ENCODE measurements around the gene IFIT1B.

Gene IFIT1B

DNA sequence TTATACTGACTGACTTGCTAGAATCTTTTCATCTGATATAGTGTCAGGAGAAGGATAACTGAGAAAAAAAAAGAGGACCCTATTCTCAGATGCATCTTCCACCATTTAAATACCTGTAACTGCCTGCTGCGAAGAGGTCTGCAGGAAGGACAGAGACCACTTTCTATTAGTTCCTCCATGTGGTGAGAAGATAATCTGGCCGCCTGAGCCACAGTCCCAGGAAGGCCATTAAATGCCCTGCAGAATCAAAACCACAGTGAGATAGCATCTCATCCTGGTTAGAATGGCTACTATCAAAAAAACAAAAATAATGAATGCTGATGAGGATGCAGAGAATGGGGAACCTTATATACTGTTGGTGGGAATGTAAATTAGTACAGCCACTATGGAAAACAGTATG lies 19.9 kb upstream of the IFIT1B start:
- H3K36me3 Mint-ChIP-seq (ENCODE audit: low read depth) = no peaks in the 10 kb centered on the region
- no peak overlapping the region for H3K27ac Mint-ChIP-seq
- no peak for DNase-seq
- peaks cover 3% of the 10 kb centered on the region for H3K9me3 Mint-ChIP-seq
- H3K27me3 Mint-ChIP-seq = peaks cover 11% of the 10 kb centered on the region
- peaks cover 1% of the 10 kb centered on the region for H3K4me1 Mint-ChIP-seq (ENCODE audit: low read depth)
- H3K4me3 Mint-ChIP-seq = no peak overlapping the region

GRCh38 chr10:89360157-89360556 lies 17.7 kb upstream of the IFIT1B start:
- Mint-ChIP-seq H3K4me3 (no peak overlapping the region), H3K4me1 (ENCODE audit: low read depth) (peaks cover 14% of the 10 kb centered on the region), H3K9me3 (no peaks in the 10 kb centered on the region), H3K27me3 (peaks cover 3% of the 10 kb centered on the region), H3K27ac (no peak overlapping the region), H3K36me3 (ENCODE audit: low read depth) (no peaks in the 10 kb centered on the region)
- no peak for DNase-seq

- DNase-seq = no peak
- Mint-ChIP-seq H3K36me3 (ENCODE audit: low read depth) (no peaks in the 10 kb centered on the region), H3K27me3 (peaks cover 3% of the 10 kb centered on the region), H3K4me1 (ENCODE audit: low read depth) (peaks cover 20% of the 10 kb centered on the region), H3K27ac (no peak overlapping the region), H3K4me3 (no peak overlapping the region), H3K9me3 (no peaks in the 10 kb centered on the region)
Measured at GRCh38 chr10:89362929-89363328, 14.9 kb upstream of the IFIT1B start.

GRCh38 chr10:89363729-89364442 lies 14.0 kb upstream of the IFIT1B start:
- Mint-ChIP-seq H3K27me3 (peaks cover 3% of the 10 kb centered on the region), H3K4me1 (ENCODE audit: low read depth) (peaks cover 23% of the 10 kb centered on the region), H3K4me3 (no peak overlapping the region), H3K36me3 (ENCODE audit: low read depth) (no peaks in the 10 kb centered on the region), H3K27ac (no peak overlapping the region), H3K9me3 (no peaks in the 10 kb centered on the region)
- DNase-seq = no peak

- no peak overlapping the region for H3K27ac Mint-ChIP-seq
- no peak overlapping the region for H3K4me3 Mint-ChIP-seq
- no peaks in the 10 kb centered on the region for H3K9me3 Mint-ChIP-seq
- H3K27me3 Mint-ChIP-seq = peaks cover 3% of the 10 kb centered on the region
- peaks cover 23% of the 10 kb centered on the region for H3K4me1 Mint-ChIP-seq (ENCODE audit: low read depth)
- no peak for DNase-seq
- H3K36me3 Mint-ChIP-seq (ENCODE audit: low read depth) = no peaks in the 10 kb centered on the region
Measured at GRCh38 chr10:89364531-89364930, 13.3 kb upstream of the IFIT1B start.

DNA sequence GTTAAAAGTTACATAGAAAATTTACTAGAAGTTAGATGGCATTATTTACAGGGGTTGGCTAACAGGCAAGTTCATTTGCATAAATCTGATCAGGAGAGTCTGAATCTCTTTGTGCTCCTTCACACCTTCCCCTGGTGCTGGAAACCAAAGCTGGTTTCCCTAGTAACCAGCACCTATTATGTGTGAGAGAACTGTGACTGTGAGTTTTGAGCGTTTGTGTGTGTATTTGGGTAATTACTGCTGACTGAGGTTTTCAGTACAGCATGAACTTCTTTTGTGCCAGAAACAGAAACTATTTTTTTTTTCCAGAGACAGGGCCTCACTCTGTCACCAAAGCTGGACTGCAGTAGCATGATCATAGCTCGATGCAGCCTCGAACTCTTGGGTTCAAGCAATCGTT lies 10.3 kb upstream of the IFIT1B start:
- Mint-ChIP-seq H3K27ac (no peak overlapping the region), H3K4me3 (no peak overlapping the region), H3K36me3 (ENCODE audit: low read depth) (no peaks in the 10 kb centered on the region), H3K9me3 (no peaks in the 10 kb centered on the region), H3K27me3 (peaks cover 4% of the 10 kb centered on the region), H3K4me1 (ENCODE audit: low read depth) (peaks cover 23% of the 10 kb centered on the region)
- no peak for DNase-seq

DNA sequence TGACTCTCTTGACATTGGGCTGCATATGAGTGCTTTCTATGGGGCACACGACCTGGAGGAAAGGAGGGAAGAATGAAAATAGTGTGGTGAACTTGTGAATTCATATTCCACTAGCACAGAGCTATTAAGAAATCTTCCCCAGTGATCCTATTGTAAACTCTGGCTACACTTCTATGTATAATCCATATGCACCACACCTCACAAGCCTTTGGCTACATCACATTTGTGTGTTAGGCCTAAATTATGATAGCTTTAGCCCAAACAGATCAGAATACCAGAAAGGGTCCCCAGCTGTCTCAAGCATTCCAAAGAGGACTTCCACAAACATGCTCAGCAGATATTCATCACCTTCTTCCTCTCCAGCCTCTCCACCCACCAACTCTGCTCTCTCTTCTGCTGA lies 9.7 kb upstream of the IFIT1B start:
- Mint-ChIP-seq H3K36me3 (ENCODE audit: low read depth) (no peaks in the 10 kb centered on the region), H3K4me1 (ENCODE audit: low read depth) (peaks cover 22% of the 10 kb centered on the region), H3K9me3 (no peaks in the 10 kb centered on the region), H3K27me3 (peaks cover 4% of the 10 kb centered on the region), H3K27ac (no peak overlapping the region), H3K4me3 (no peak overlapping the region)
- DNase-seq = no peak

GRCh38 chr10:89369156-89370105 lies 8.4 kb upstream of the IFIT1B start:
- DNase-seq = no peak
- Mint-ChIP-seq H3K4me1 (ENCODE audit: low read depth) (peaks cover 14% of the 10 kb centered on the region), H3K27me3 (peaks cover 4% of the 10 kb centered on the region), H3K4me3 (no peak overlapping the region), H3K27ac (no peak overlapping the region), H3K9me3 (no peaks in the 10 kb centered on the region), H3K36me3 (ENCODE audit: low read depth) (no peaks in the 10 kb centered on the region)

- no peaks in the 10 kb centered on the region for H3K36me3 Mint-ChIP-seq (ENCODE audit: low read depth)
- no peak overlapping the region for H3K27ac Mint-ChIP-seq
- no peak for DNase-seq
- H3K4me3 Mint-ChIP-seq = no peak overlapping the region
- H3K4me1 Mint-ChIP-seq (ENCODE audit: low read depth) = peaks cover 11% of the 10 kb centered on the region
- H3K9me3 Mint-ChIP-seq = no peaks in the 10 kb centered on the region
- peaks cover 4% of the 10 kb centered on the region for H3K27me3 Mint-ChIP-seq
Measured at GRCh38 chr10:89371079-89371478, 6.8 kb upstream of the IFIT1B start.

GRCh38 chr10:89371987-89372386 lies 5.9 kb upstream of the IFIT1B start:
- H3K27me3 Mint-ChIP-seq = peaks cover 4% of the 10 kb centered on the region
- H3K4me3 Mint-ChIP-seq = no peak overlapping the region
- no peaks in the 10 kb centered on the region for H3K36me3 Mint-ChIP-seq (ENCODE audit: low read depth)
- H3K27ac Mint-ChIP-seq = no peak overlapping the region
- DNase-seq = no peak
- H3K4me1 Mint-ChIP-seq (ENCODE audit: low read depth) = peaks cover 9% of the 10 kb centered on the region
- H3K9me3 Mint-ChIP-seq = no peaks in the 10 kb centered on the region

- no peaks in the 10 kb centered on the region for H3K9me3 Mint-ChIP-seq
- H3K27me3 Mint-ChIP-seq = peaks cover 4% of the 10 kb centered on the region
- no peaks in the 10 kb centered on the region for H3K4me1 Mint-ChIP-seq (ENCODE audit: low read depth)
- H3K4me3 Mint-ChIP-seq = no peak overlapping the region
- H3K36me3 Mint-ChIP-seq (ENCODE audit: low read depth) = no peaks in the 10 kb centered on the region
- DNase-seq = no peak
- no peak overlapping the region for H3K27ac Mint-ChIP-seq
Measured at GRCh38 chr10:89373916-89374711, 3.7 kb upstream of the IFIT1B start.

DNA sequence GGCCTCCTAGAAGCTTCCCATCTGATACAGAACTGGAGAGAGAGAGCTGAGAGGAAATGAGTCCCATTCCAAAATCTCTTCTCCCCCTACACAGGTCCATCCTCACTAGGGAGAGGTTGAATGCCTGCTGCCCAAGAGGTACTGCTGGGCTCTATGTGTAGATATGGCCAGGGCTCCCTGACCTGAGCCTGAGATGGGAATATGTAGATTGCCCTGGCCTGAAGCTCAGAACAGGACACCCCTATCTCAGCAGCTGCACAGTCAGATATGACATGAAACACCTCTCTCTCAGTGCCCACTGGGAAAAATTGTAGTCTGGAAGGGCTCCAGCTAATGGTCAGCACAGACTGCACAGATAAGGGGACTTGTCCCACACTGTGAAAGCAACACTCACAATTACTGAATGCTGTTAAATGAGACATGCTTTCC lies 3.1 kb upstream of the IFIT1B start:
- no peaks in the 10 kb centered on the region for H3K4me1 Mint-ChIP-seq (ENCODE audit: low read depth)

DNA sequence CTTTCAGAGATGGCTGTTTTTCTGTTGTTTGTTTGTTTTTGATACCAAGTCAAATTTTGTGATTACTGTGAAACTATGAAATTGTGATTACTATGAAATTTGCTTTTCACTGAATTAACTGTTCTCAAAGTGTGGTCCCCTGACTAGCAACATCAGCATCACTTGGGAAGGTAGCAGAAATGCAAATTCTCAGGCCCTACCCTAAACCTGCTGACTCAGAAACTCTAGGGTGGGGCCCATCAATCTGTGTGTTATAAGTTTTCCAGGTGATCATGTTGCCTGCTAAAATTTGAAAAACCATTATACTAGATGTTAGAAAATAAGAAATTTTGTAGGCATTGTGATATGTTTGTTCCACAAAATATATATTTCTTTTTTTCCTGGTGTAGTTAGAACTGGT lies 1.2 kb downstream of the IFIT1B start:
- Mint-ChIP-seq H3K27me3 (no peaks in the 10 kb centered on the region), H3K4me3 (no peak overlapping the region), H3K36me3 (ENCODE audit: low read depth) (no peaks in the 10 kb centered on the region), H3K27ac (no peak overlapping the region), H3K9me3 (no peaks in the 10 kb centered on the region), H3K4me1 (ENCODE audit: low read depth) (peaks cover 2% of the 10 kb centered on the region)
- DNase-seq = no peak

More for the DNA sequence above, 3.1 kb upstream of the IFIT1B start:
- Mint-ChIP-seq H3K4me3 (no peak overlapping the region), H3K27me3 (peaks cover 4% of the 10 kb centered on the region), H3K27ac (no peak overlapping the region), H3K9me3 (no peaks in the 10 kb centered on the region), H3K36me3 (ENCODE audit: low read depth) (no peaks in the 10 kb centered on the region)
- DNase-seq = no peak

DNA sequence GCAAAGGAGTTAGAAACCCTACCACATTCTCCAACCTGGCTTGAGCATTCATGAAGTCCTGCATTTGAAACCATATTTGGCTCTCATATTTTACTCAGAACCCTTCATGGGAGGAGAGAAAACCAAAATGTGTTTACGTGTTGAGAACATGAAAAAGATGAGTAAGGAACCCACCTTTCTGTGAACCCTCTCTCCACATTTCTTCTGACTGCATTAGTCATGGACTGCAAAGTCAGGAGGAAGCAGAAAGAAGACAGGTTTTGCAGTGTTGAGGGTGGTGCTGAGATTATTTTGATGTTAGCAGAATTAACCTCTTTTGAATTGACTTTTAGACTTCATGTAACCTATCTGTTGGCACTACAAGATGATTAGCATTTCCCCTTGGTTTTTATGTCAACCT lies 4.9 kb downstream of the IFIT1B start:
- DNase-seq = no peak
- peaks cover 2% of the 10 kb centered on the region for H3K4me1 Mint-ChIP-seq (ENCODE audit: low read depth)
- no peaks in the 10 kb centered on the region for H3K27me3 Mint-ChIP-seq
- H3K27ac Mint-ChIP-seq = no peak overlapping the region
- no peaks in the 10 kb centered on the region for H3K36me3 Mint-ChIP-seq (ENCODE audit: low read depth)
- no peak overlapping the region for H3K4me3 Mint-ChIP-seq
- no peaks in the 10 kb centered on the region for H3K9me3 Mint-ChIP-seq
